HCT116 (cell line): ENCODE measurements around the gene TNF. TPM values are rescaled to one million over a fixed set of nuclear protein-coding genes. Genes with fewer than 3 reads are reported as not detected.

Source experiments
- ATAC-seq: fragments of 200-7000 bp; cut with Tn5 transposase; 2 replicates; pipeline ENCODE4 v1.9.1; 2020; ENCODE audit warnings: mild to moderate bottlenecking, moderate library complexity
- BruUV-seq: library from RNA; stranded (reverse); fragments of 400-500 nt; replicated peaks from 2 replicates; lab custom pipeline; 2021; lab: Mats Ljungman, UMichigan
- CTCF ChIA-PET: fragments of 300-600 bp; sonication (Branson Sonifier 250); formaldehyde crosslinking; loops from one replicate; lab custom pipeline; 2021; ENCODE audit warnings: antibody characterized with exemption; lab: Charles Lee
- POLR2A ChIA-PET: fragments of 300-600, 350-600 bp; sonication (Branson Sonifier 250); formaldehyde crosslinking; loops from one replicate; lab custom pipeline; 2021; ENCODE audit warnings: antibody characterized with exemption; lab: Charles Lee
- RAD21 ChIA-PET, 2 experiments: fragments of 300-600 bp; sonication (Branson Sonifier 250); formaldehyde crosslinking; loops; one replicate each; lab custom pipeline; 2023; ENCODE audit warnings: low total read pairs in 2 of 2; ENCODE audit not compliant: uncharacterized antibody in 2 of 2, unreplicated experiment in 2 of 2, low non-redundant PET in 1 of 2; lab: Charles Lee
- DNase-seq: peaks from one replicate; pipeline ENCODE4 v3.0.0-alpha.2; 2010; ENCODE audit warnings: low read depth, low spot score
- H2AFZ ChIP-seq: fragments of 200-600 bp; shearing (Covaris generic), sonication (generic); 2 replicates; pipeline ENCODE4 v1.6.1; 2017; ENCODE audit warnings: low read depth, mixed run types, mixed read lengths, antibody characterized with exemption, low read length; ENCODE audit not compliant: poor library complexity, severe bottlenecking
- H3K27ac ChIP-seq: 2 replicates; pipeline ENCODE4 v1.5.1; 2012; ENCODE audit warnings: low read depth, low read length
- H3K27me3 ChIP-seq: fragments of 200-600 bp; sonication (generic); 2 replicates; pipeline ENCODE4 v1.6.1; 2016; ENCODE audit warnings: mixed run types, low read length, mixed read lengths; ENCODE audit not compliant: insufficient read depth
- H3K36me3 ChIP-seq, 2 experiments: fragments of 200-500 bp in 1 of 2; fragments of 200-600 bp in 1 of 2; sonication (Bioruptor generic) in 1 of 2; sonication (generic) in 1 of 2; 2 replicates each; pipeline versions ENCODE4 v1.5.1 to v1.6.1; 2014 to 2016; ENCODE audit warnings: low read length in 2 of 2, inconsistent platforms in 1 of 2, mixed read lengths in 1 of 2, mixed run types in 1 of 2; ENCODE audit not compliant: insufficient read depth in 2 of 2, control insufficient read depth in 1 of 2
- H3K4me1 ChIP-seq, 2 experiments: fragments of 200-600 bp in 1 of 2; sonication (generic) in 1 of 2; 2 replicates each; pipeline versions ENCODE4 v1.5.1 to v1.6.1; 2012 to 2017; ENCODE audit warnings: low read length in 2 of 2, inconsistent platforms in 1 of 2, mild to moderate bottlenecking in 1 of 2, mixed read lengths in 1 of 2, mixed run types in 1 of 2, moderate library complexity in 1 of 2; ENCODE audit not compliant: insufficient read depth in 2 of 2, control insufficient read depth in 1 of 2
- H3K4me2 ChIP-seq: fragments of 200-600 bp; sonication (generic); 2 replicates; pipeline ENCODE4 v1.6.1; 2017; ENCODE audit warnings: mixed run types, low read length, mixed read lengths
- H3K4me3 ChIP-seq, 2 experiments: fragments of 200-600 bp in 1 of 2; sonication (generic) in 1 of 2; replicated peaks in 1 of 2; 2 replicates each; pipeline ENCODE4 v1.5.1; 2011 to 2016; ENCODE audit warnings: low read length in 2 of 2, control low read depth in 1 of 2, low read depth in 1 of 2, mild to moderate bottlenecking in 1 of 2, mixed read lengths in 1 of 2, mixed run types in 1 of 2
- H3K79me2 ChIP-seq: fragments of 200-600 bp; sonication (generic); 2 replicates; pipeline ENCODE4 v1.6.1; 2017; ENCODE audit warnings: mild to moderate bottlenecking, mixed run types, low read length, moderate library complexity, mixed read lengths; ENCODE audit not compliant: insufficient read depth
- H3K9ac ChIP-seq: fragments of 200-600 bp; sonication (generic); 2 replicates; pipeline ENCODE4 v1.6.1; 2016; ENCODE audit warnings: low read length, mixed read lengths
- H3K9me2 ChIP-seq: fragments of 200-600 bp; sonication (generic), shearing (Covaris generic); 2 replicates; pipeline ENCODE4 v1.6.1; 2017; ENCODE audit warnings: mixed run types, mild to moderate bottlenecking, moderate library complexity; ENCODE audit not compliant: insufficient read depth
- H3K9me3 ChIP-seq, 2 experiments: fragments of 200-500 bp in 1 of 2; fragments of 200-600 bp in 1 of 2; sonication (Bioruptor generic) in 1 of 2; sonication (generic) in 1 of 2; 2 replicates each; pipeline ENCODE4 v1.6.1; 2014 to 2017; ENCODE audit warnings: low read length in 2 of 2, mixed read lengths in 2 of 2, inconsistent platforms in 1 of 2, low read depth in 1 of 2, mild to moderate bottlenecking in 1 of 2, mixed run types in 1 of 2, moderate library complexity in 1 of 2; ENCODE audit not compliant: control insufficient read depth in 1 of 2, insufficient read depth in 1 of 2
- H4K20me1 ChIP-seq: fragments of 200-600 bp; sonication (generic), shearing (Covaris generic); 2 replicates; pipeline ENCODE4 v1.6.1; 2017; ENCODE audit warnings: mixed run types, mild to moderate bottlenecking, moderate library complexity; ENCODE audit not compliant: insufficient read depth
- CBX3 ChIP-seq: IDR thresholded peaks from 2 replicates; pipeline ENCODE4 v1.6.1; 2012; ENCODE audit warnings: low read depth
- CEBPB ChIP-seq: IDR thresholded peaks from 2 replicates; pipeline ENCODE4 v1.6.1; 2012; ENCODE audit warnings: low read depth
- EGR1 ChIP-seq: IDR thresholded peaks from 2 replicates; pipeline ENCODE4 v1.6.1; 2012; ENCODE audit warnings: low read depth
- EZH2 ChIP-seq: fragments of 200-600 bp; sonication (generic); IDR thresholded peaks from 2 replicates; pipeline ENCODE4 v1.6.1; 2017; ENCODE audit warnings: antibody characterized with exemption, mixed run types
- FOSL1 ChIP-seq: IDR thresholded peaks from 2 replicates; pipeline ENCODE4 v1.6.1; 2012; ENCODE audit warnings: low read depth
- JUND ChIP-seq: IDR thresholded peaks from 2 replicates; pipeline ENCODE4 v1.6.1; 2012
- POLR2A ChIP-seq: IDR thresholded peaks from 2 replicates; pipeline ENCODE4 v1.7.0; 2011; ENCODE audit warnings: borderline replicate concordance; ENCODE audit not compliant: insufficient read depth, insufficient read length; ENCODE audit errors: extremely low read depth
- RAD21 ChIP-seq: IDR thresholded peaks from 2 replicates; pipeline ENCODE4 v1.6.1; 2012; ENCODE audit warnings: low read depth, mild to moderate bottlenecking
- SIN3A ChIP-seq: IDR thresholded peaks from 2 replicates; pipeline ENCODE4 v1.6.1; 2012; ENCODE audit warnings: low read depth
- SRF ChIP-seq: IDR thresholded peaks from 2 replicates; pipeline ENCODE4 v1.6.1; 2012; ENCODE audit warnings: low read depth
- TCF7L2 ChIP-seq: IDR thresholded peaks from 2 replicates; pipeline ENCODE4 v1.7.0; 2011; ENCODE audit warnings: borderline replicate concordance, inconsistent platforms; ENCODE audit not compliant: insufficient read depth, insufficient read length; ENCODE audit errors: extremely low read depth
- YY1 ChIP-seq: IDR thresholded peaks from 2 replicates; pipeline ENCODE4 v1.6.1; 2011; ENCODE audit warnings: low read length, low read depth, moderate library complexity, mild to moderate bottlenecking; ENCODE audit not compliant: insufficient replicate concordance; ENCODE audit errors: extremely low read depth
- ZFX ChIP-seq: fragments of 450-650 bp; IDR thresholded peaks from 2 replicates; pipeline ENCODE4 v1.6.1; 2017
- ZNF274 ChIP-seq: fragments of 200-500 bp; sonication (Bioruptor generic); IDR thresholded peaks from 2 replicates; pipeline ENCODE4 v1.6.1; 2014; ENCODE audit warnings: mild to moderate bottlenecking, low read depth, low read length, inconsistent platforms
- intact Hi-C: fragments of 100-400 bp; cut with micrococcal nuclease; formaldehyde crosslinking; loops from 2 replicates; pipeline ENCODE4 v1.10.0; 2022
- total RNA-seq: library from RNA; stranded (reverse); gene quantifications from one replicate; pipeline ENCODE4 v1.2.1, GENCODE V29; 2021; ENCODE audit not compliant: unreplicated experiment
- TF ChIP-seq, protein P1 (sequence below): IDR thresholded peaks from 2 replicates; pipeline ENCODE4 v1.6.1; 2012
- TF ChIP-seq, protein P2 (sequence below): IDR thresholded peaks from 2 replicates; pipeline ENCODE4 v1.6.1; 2012
- TF ChIP-seq, protein P3 (sequence below), 3 experiments: fragments of 200-600 bp in 1 of 3; sonication (generic) in 1 of 3; IDR thresholded peaks in 2 of 3; conservative IDR thresholded peaks in 1 of 3; 2 replicates each; pipeline ENCODE4 v1.5.1; 2012 to 2017; ENCODE audit warnings: low read depth in 2 of 3, low read length in 2 of 3, antibody characterized with exemption in 1 of 3, borderline replicate concordance in 1 of 3, control low read depth in 1 of 3, mild to moderate bottlenecking in 1 of 3, mixed read lengths in 1 of 3, mixed run types in 1 of 3, moderate library complexity in 1 of 3; ENCODE audit not compliant: insufficient read depth in 1 of 3

TNF gene
- total RNA-seq, 1 experiment from 2014 or later = 0.59 TPM

DNA sequence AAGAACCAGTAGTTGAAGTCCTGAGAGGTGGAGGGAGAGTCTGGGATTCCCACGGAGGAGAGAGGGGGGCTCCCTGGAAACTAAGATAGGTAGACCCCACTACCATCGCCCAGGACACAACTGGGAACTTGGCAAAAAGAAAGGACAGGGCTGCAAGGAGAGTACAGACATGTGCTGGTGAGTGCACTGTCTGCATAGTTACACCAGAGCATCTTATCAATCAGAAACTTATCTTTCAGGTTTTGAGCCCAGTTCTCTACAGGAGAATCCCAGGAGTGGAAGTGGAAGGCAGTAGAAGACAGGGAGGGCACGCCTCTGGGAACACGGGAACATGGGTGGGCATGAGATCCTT, 15.8 kb upstream of the TNF start:
- ChIA-PET CTCF (no interaction called here), RAD21 (no interaction called here), POLR2A (no interaction called here)
- Histone ChIP-seq H2AFZ (no peak overlapping the region), H3K9me3 (no peaks in the 10 kb centered on the region), H3K27ac (no peak overlapping the region), H4K20me1 (no peaks in the 10 kb centered on the region), H3K4me2 (peak overlapping the region; percentile 72), H3K36me3 (peaks cover 18 to 20% of the 10 kb centered on the region in 2 experiments), H3K4me1 (peaks cover 5 to 24% of the 10 kb centered on the region in 2 experiments; a peak in 3 of 4 replicates), H3K27me3 (no peaks in the 10 kb centered on the region), H3K9ac (peak overlapping the region; percentile 31; the same call in 1 of the 2 replicates), H3K9me2 (no peaks in the 10 kb centered on the region), H3K4me3 (no peak overlapping the region), H3K79me2 (peaks cover 6% of the 10 kb centered on the region; the same call in 1 of the 2 replicates)
- intact Hi-C loops = no loop called here
- BruUV-seq = no TSS peak
- DNase-seq (no peak), ATAC-seq (no peak)
- TF ChIP-seq POLR2A (no peak), FOSL1 (no peak), TCF7L2 (no peak), ZFX (no peak), EZH2 (no peak), CEBPB (no peak), SIN3A (no peak), YY1 (no peak), CBX3 (no peak), RAD21 (no peak), ZNF274 (no peak), JUND (no peak), EGR1 (no peak), SRF (no peak)
- TF ChIP-seq, protein P1, sequence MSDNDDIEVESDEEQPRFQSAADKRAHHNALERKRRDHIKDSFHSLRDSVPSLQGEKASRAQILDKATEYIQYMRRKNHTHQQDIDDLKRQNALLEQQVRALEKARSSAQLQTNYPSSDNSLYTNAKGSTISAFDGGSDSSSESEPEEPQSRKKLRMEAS = no peak
- TF ChIP-seq, protein P2, sequence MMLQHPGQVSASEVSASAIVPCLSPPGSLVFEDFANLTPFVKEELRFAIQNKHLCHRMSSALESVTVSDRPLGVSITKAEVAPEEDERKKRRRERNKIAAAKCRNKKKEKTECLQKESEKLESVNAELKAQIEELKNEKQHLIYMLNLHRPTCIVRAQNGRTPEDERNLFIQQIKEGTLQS = no peak
- TF ChIP-seq, protein P3, sequence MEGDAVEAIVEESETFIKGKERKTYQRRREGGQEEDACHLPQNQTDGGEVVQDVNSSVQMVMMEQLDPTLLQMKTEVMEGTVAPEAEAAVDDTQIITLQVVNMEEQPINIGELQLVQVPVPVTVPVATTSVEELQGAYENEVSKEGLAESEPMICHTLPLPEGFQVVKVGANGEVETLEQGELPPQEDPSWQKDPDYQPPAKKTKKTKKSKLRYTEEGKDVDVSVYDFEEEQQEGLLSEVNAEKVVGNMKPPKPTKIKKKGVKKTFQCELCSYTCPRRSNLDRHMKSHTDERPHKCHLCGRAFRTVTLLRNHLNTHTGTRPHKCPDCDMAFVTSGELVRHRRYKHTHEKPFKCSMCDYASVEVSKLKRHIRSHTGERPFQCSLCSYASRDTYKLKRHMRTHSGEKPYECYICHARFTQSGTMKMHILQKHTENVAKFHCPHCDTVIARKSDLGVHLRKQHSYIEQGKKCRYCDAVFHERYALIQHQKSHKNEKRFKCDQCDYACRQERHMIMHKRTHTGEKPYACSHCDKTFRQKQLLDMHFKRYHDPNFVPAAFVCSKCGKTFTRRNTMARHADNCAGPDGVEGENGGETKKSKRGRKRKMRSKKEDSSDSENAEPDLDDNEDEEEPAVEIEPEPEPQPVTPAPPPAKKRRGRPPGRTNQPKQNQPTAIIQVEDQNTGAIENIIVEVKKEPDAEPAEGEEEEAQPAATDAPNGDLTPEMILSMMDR (IDR thresholded peaks at IDR 0.05 in 2 of 3, conservative IDR thresholded peaks at IDR 0.05 in 1 of 3; ENCODE audit: borderline replicate concordance in 1 of 3, insufficient read depth in 1 of 3, low read depth in 2 of 3, low read length in 2 of 3) = no peak
